OCI-LY1 (cell line): ENCODE results near the gene TMEM37.

Experiments used
- EZH2 ChIP-seq: fragments of 200-600 bp; sonication (generic), shearing (Covaris generic); IDR thresholded peaks from 2 replicates; pipeline ENCODE4 v1.8.0; 2017; ENCODE audit warnings: borderline replicate concordance, mixed run types, mild to moderate bottlenecking, antibody characterized with exemption, low read length, moderate library complexity, mixed read lengths
- TF ChIP-seq, protein P1 (sequence below): fragments of 200-600 bp; sonication (generic), shearing (Covaris generic); IDR thresholded peaks from 2 replicates; pipeline ENCODE4 v1.5.1; 2017; ENCODE audit warnings: mild to moderate bottlenecking, antibody characterized with exemption, low read length, moderate library complexity, mixed read lengths

DNA sequence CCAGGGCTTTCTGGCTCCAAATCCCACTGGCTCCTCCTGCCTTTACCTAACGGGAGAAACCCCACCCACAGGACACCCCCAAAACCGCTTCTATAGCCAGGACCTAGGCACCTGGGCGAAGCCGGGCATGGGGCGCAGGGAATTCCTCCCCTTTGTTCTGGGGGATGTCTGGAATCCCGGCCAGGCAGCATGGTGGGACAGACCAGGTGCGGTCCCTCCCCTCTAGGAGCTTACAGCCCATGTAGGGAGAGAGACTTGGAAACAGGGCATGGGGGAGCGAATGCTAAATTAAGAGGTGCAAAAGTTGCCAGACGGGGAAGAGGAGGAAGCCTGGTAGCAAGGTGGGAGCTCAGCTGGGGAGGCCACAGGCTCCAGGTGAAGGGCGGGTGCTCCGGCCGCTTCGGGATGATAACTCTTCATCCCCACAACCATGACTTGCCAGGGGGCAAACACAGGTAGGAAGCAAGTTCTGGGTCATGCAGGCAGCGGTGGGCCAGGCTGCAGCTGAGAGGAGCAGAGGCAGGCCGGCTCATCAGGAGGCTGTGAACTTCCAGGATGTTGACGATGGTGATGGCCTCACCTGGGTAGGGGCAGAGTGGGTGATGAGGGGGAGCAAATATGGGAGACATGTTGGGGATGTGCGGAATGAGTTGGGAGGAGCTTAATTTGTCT is 1.3 kb downstream of the TMEM37 start:
- TF ChIP-seq, protein P1, sequence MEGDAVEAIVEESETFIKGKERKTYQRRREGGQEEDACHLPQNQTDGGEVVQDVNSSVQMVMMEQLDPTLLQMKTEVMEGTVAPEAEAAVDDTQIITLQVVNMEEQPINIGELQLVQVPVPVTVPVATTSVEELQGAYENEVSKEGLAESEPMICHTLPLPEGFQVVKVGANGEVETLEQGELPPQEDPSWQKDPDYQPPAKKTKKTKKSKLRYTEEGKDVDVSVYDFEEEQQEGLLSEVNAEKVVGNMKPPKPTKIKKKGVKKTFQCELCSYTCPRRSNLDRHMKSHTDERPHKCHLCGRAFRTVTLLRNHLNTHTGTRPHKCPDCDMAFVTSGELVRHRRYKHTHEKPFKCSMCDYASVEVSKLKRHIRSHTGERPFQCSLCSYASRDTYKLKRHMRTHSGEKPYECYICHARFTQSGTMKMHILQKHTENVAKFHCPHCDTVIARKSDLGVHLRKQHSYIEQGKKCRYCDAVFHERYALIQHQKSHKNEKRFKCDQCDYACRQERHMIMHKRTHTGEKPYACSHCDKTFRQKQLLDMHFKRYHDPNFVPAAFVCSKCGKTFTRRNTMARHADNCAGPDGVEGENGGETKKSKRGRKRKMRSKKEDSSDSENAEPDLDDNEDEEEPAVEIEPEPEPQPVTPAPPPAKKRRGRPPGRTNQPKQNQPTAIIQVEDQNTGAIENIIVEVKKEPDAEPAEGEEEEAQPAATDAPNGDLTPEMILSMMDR, result no peak
- no peak for TF ChIP-seq EZH2
